ENCODE results near the gene CBX1. TPM values are rescaled to one million over a fixed set of nuclear protein-coding genes. Genes with fewer than 3 reads are reported as not detected.

Gene CBX1
- total and polyA plus RNA-seq, 2 of the 13 experiments (the other 11 are each of a cell fraction or from before 2014, with no cell fraction given): 17.8 to 108 TPM

GRCh38 chr17:48107137-48108055 is 6.1 kb upstream of the CBX1 start, which contains the start of gene SNX11 (continued):
- TF ChIP-seq ZNF7 (CRISPR knock-in tag; IDR thresholded peaks at IDR 0.05) (no peak), ASH2L (IDR thresholded peaks at IDR 0.05; ENCODE audit: insufficient read length, low read depth, low read length) (peak; percentile 94), ZNF354B (CRISPR knock-in tag; IDR thresholded peaks at IDR 0.05) (no peak), MEIS1 (CRISPR knock-in tag; IDR thresholded peaks at IDR 0.05; ENCODE audit: borderline replicate concordance) (no peak), ZNF234 (CRISPR knock-in tag; conservative IDR thresholded peaks at IDR 0.05) (no peak; the same call in 1 of the 2 replicates), REXO4 (CRISPR knock-in tag; IDR thresholded peaks at IDR 0.05; ENCODE audit: borderline replicate concordance) (no peak), ATF1 (CRISPR knock-in tag; IDR thresholded peaks at IDR 0.05) (peak; percentile 70), ZNF704 (CRISPR knock-in tag; IDR thresholded peaks at IDR 0.05; ENCODE audit: borderline replicate concordance) (no peak), ZNF10 (CRISPR knock-in tag; IDR thresholded peaks at IDR 0.05; ENCODE audit: borderline replicate concordance, low read depth) (no peak), ZNF207 (IDR thresholded peaks at IDR 0.05; ENCODE audit: borderline replicate concordance) (no peak), EHMT2 (IDR thresholded peaks at IDR 0.05; ENCODE audit: borderline replicate concordance, low read depth, low read length) (no peak), TMF1 (CRISPR knock-in tag; IDR thresholded peaks at IDR 0.05; ENCODE audit: low read depth) (no peak), ZNF264 (CRISPR knock-in tag; IDR thresholded peaks at IDR 0.05) (no peak; the same call in 1 of the 2 replicates), ARNTL (CRISPR knock-in tag; IDR thresholded peaks at IDR 0.05) (peak; percentile 73; the same call in 1 of the 2 replicates), DDIT3 (CRISPR knock-in tag; IDR thresholded peaks at IDR 0.05) (no peak), SRSF1 (optimal IDR thresholded peaks at IDR 0.05; ENCODE audit: low read depth, low read length) (peak; percentile 58), RFXAP (CRISPR knock-in tag; IDR thresholded peaks at IDR 0.05; ENCODE audit: borderline replicate concordance) (peak; percentile 56; the same call in 1 of the 2 replicates), CENPT (CRISPR knock-in tag; IDR thresholded peaks at IDR 0.05; ENCODE audit: low read depth) (no peak), CENPX (CRISPR knock-in tag; IDR thresholded peaks at IDR 0.05) (no peak), ZNF781 (CRISPR knock-in tag; IDR thresholded peaks at IDR 0.05; ENCODE audit: borderline replicate concordance, not compliant biosample characterization) (peak; percentile 13), MAFK (conservative IDR thresholded peaks at IDR 0.05 in 1 of 2, IDR thresholded peaks at IDR 0.05 in 1 of 2; ENCODE audit: low read length in 2 of 2) (no peak)
- TF ChIP-seq, protein P1, sequence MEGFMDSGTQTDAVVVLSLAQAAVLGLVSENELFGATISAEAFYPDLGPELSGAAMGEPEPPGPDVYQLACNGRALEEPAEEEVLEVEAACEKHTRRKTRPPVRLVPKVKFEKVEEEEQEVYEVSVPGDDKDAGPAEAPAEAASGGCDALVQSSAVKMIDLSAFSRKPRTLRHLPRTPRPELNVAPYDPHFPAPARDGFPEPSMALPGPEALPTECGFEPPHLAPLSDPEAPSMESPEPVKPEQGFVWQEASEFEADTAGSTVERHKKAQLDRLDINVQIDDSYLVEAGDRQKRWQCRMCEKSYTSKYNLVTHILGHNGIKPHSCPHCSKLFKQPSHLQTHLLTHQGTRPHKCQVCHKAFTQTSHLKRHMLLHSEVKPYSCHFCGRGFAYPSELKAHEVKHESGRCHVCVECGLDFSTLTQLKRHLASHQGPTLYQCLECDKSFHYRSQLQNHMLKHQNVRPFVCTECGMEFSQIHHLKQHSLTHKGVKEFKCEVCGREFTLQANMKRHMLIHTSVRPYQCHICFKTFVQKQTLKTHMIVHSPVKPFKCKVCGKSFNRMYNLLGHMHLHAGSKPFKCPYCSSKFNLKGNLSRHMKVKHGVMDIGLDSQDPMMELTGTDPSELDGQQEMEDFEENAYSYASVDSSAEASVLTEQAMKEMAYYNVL (CRISPR knock-in tag; IDR thresholded peaks at IDR 0.05; ENCODE audit: borderline replicate concordance): peak; percentile 81; the same call in 1 of the 2 replicates
- TF ChIP-seq, protein P2, sequence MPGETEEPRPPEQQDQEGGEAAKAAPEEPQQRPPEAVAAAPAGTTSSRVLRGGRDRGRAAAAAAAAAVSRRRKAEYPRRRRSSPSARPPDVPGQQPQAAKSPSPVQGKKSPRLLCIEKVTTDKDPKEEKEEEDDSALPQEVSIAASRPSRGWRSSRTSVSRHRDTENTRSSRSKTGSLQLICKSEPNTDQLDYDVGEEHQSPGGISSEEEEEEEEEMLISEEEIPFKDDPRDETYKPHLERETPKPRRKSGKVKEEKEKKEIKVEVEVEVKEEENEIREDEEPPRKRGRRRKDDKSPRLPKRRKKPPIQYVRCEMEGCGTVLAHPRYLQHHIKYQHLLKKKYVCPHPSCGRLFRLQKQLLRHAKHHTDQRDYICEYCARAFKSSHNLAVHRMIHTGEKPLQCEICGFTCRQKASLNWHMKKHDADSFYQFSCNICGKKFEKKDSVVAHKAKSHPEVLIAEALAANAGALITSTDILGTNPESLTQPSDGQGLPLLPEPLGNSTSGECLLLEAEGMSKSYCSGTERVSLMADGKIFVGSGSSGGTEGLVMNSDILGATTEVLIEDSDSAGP (CRISPR knock-in tag; IDR thresholded peaks at IDR 0.05; ENCODE audit: borderline replicate concordance): peak; percentile 90; the same call in 1 of the 2 replicates
